ENCODE data around the gene SLC6A12.

- TF ChIP-seq, protein P1, sequence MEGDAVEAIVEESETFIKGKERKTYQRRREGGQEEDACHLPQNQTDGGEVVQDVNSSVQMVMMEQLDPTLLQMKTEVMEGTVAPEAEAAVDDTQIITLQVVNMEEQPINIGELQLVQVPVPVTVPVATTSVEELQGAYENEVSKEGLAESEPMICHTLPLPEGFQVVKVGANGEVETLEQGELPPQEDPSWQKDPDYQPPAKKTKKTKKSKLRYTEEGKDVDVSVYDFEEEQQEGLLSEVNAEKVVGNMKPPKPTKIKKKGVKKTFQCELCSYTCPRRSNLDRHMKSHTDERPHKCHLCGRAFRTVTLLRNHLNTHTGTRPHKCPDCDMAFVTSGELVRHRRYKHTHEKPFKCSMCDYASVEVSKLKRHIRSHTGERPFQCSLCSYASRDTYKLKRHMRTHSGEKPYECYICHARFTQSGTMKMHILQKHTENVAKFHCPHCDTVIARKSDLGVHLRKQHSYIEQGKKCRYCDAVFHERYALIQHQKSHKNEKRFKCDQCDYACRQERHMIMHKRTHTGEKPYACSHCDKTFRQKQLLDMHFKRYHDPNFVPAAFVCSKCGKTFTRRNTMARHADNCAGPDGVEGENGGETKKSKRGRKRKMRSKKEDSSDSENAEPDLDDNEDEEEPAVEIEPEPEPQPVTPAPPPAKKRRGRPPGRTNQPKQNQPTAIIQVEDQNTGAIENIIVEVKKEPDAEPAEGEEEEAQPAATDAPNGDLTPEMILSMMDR (IDR thresholded peaks at IDR 0.05; ENCODE audit: extremely low read depth in 1 of 2, insufficient read depth in 1 of 2, low read depth in 1 of 2, low read length in 2 of 2) = no peak
- no peak for TF ChIP-seq FOS (IDR thresholded peaks at IDR 0.05; ENCODE audit: borderline replicate concordance, insufficient read depth, low read length)
- no peak for TF ChIP-seq GATA2 (IDR thresholded peaks at IDR 0.05; ENCODE audit: insufficient read depth, insufficient read length, low read depth, low read length)
- TF ChIP-seq POLR2A (IDR thresholded peaks at IDR 0.05; ENCODE audit: low read depth, low read length) = no peak
- no peak for TF ChIP-seq EZH2 (IDR thresholded peaks at IDR 0.05; ENCODE audit: borderline replicate concordance, low read depth, low read length, severe bottlenecking)
- no peak for TF ChIP-seq POLR2AphosphoS5 (IDR thresholded peaks at IDR 0.05; ENCODE audit: insufficient read depth, low read depth, low read length)
These were observed 22.4 kb downstream of the SLC6A12 start for GRCh38 chr12:191541-191940.

All from endothelial cell of umbilical vein (primary cell).